ENCODE data around the gene MEIS2.

The MEIS2 gene

DNA sequence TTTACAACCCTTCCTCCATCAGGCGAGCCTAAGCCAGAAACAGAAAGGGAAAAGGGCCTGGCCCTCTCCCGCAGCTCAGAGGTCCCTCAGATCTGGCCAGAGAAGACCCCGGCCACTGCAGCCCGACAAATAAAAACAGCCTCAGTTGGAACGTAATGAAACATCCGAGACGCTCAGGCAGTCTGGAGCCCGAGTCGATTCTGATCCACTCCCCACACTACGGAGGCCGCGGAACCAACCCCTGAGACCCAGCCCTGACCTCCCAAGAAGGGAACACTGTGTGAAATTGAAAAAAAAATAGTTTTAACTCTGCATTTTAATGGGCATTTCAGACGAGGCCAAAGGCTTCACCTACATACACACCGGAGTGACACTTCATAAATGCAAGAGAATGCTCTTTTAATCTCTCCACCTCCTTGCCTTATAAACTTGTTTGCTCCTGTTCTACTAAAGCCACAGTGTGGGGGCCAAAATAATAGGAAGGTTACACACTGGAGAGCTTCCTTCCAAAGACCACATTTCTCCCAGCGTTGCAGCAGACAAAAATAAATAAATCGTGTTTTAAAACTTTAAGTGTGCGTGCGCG, 3.7 kb downstream of the MEIS2 start:
- TF ChIP-seq, protein P1, sequence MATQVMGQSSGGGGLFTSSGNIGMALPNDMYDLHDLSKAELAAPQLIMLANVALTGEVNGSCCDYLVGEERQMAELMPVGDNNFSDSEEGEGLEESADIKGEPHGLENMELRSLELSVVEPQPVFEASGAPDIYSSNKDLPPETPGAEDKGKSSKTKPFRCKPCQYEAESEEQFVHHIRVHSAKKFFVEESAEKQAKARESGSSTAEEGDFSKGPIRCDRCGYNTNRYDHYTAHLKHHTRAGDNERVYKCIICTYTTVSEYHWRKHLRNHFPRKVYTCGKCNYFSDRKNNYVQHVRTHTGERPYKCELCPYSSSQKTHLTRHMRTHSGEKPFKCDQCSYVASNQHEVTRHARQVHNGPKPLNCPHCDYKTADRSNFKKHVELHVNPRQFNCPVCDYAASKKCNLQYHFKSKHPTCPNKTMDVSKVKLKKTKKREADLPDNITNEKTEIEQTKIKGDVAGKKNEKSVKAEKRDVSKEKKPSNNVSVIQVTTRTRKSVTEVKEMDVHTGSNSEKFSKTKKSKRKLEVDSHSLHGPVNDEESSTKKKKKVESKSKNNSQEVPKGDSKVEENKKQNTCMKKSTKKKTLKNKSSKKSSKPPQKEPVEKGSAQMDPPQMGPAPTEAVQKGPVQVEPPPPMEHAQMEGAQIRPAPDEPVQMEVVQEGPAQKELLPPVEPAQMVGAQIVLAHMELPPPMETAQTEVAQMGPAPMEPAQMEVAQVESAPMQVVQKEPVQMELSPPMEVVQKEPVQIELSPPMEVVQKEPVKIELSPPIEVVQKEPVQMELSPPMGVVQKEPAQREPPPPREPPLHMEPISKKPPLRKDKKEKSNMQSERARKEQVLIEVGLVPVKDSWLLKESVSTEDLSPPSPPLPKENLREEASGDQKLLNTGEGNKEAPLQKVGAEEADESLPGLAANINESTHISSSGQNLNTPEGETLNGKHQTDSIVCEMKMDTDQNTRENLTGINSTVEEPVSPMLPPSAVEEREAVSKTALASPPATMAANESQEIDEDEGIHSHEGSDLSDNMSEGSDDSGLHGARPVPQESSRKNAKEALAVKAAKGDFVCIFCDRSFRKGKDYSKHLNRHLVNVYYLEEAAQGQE (IDR thresholded peaks at IDR 0.05; ENCODE audit: low read depth) = no peak
- TF ChIP-seq CEBPB (IDR thresholded peaks at IDR 0.05) = no peak
- no peak for TF ChIP-seq RAD21 (IDR thresholded peaks at IDR 0.05; ENCODE audit: low read depth)
- no peak for TF ChIP-seq EGR1 (IDR thresholded peaks at IDR 0.05)
- TF ChIP-seq TAF1 (IDR thresholded peaks at IDR 0.05; ENCODE audit: low read depth) = no peak
- no peak for TF ChIP-seq NFIC (IDR thresholded peaks at IDR 0.05)
- no peak for TF ChIP-seq TEAD4 (IDR thresholded peaks at IDR 0.05)
- no peak for TF ChIP-seq ZBTB7A (IDR thresholded peaks at IDR 0.05; ENCODE audit: low read depth)
- no peak for TF ChIP-seq EP300 (IDR thresholded peaks at IDR 0.05; ENCODE audit: borderline replicate concordance)
- no peak for TF ChIP-seq CREB1 (IDR thresholded peaks at IDR 0.05; ENCODE audit: low read depth)
- TF ChIP-seq MAX (IDR thresholded peaks at IDR 0.05) = no peak
- TF ChIP-seq FOXM1 (IDR thresholded peaks at IDR 0.05; ENCODE audit: borderline replicate concordance, low read depth) = no peak
- TF ChIP-seq USF1 (IDR thresholded peaks at IDR 0.05) = no peak
- TF ChIP-seq YY1 (IDR thresholded peaks at IDR 0.05; ENCODE audit: low read depth) = no peak
- TF ChIP-seq TCF12 (IDR thresholded peaks at IDR 0.05; ENCODE audit: low read depth) = no peak

GRCh38 chr15:37095770-37096557, 4.4 kb downstream of the MEIS2 start:
- TF ChIP-seq EP300 (IDR thresholded peaks at IDR 0.05; ENCODE audit: borderline replicate concordance) (no peak), TEAD4 (IDR thresholded peaks at IDR 0.05) (no peak), MAX (IDR thresholded peaks at IDR 0.05) (no peak), RAD21 (IDR thresholded peaks at IDR 0.05; ENCODE audit: low read depth) (no peak), ZBTB7A (IDR thresholded peaks at IDR 0.05; ENCODE audit: low read depth) (no peak), USF1 (IDR thresholded peaks at IDR 0.05) (no peak), TCF12 (IDR thresholded peaks at IDR 0.05; ENCODE audit: low read depth) (no peak)

DNA sequence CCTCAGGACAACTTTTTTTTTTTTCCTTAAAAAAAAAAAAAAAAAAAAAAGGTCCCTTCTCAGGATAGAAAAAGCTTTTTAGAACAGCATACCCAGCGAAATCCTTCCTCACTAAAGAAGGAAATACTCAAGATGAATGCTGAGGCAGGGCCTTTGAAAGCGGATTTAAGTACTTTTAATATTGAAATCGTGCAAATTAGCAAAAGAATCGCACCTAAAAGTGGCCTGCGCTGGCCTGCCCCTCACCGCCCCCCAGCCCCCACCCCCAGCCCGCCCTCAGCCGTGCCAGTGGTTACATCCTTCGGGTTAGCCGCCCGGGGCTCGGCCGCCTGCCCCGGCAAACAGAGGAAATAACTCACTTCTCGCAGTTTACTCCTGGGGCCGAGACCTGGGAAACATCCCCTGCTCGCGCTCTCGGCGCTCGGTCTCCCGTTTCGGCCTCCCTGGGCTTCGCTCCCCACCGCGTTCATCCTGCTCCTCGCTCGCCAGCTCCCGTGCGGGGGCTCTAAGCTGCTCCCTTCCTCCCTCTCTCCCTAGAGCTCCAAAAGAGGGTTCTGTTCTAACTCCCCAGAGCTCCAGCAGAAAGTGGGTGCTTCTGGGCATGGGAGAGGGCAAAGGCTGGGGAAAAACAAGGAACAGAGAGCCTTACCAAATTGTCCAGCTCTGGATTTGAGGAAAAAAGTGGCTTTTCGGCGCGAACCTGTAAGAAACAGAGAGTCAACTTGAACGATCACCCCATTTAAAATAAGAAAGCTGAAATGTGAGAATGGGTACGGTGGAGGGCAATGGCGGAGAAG, 5.2 kb downstream of the MEIS2 start:
- TF ChIP-seq TEAD4 (IDR thresholded peaks at IDR 0.05) (no peak), ZBTB7A (IDR thresholded peaks at IDR 0.05; ENCODE audit: low read depth) (no peak), EP300 (IDR thresholded peaks at IDR 0.05; ENCODE audit: borderline replicate concordance) (no peak), EGR1 (IDR thresholded peaks at IDR 0.05) (no peak), USF1 (IDR thresholded peaks at IDR 0.05) (no peak), CEBPB (IDR thresholded peaks at IDR 0.05) (no peak)

- no peak for TF ChIP-seq FOXM1 (IDR thresholded peaks at IDR 0.05; ENCODE audit: borderline replicate concordance, low read depth)
- TF ChIP-seq RAD21 (IDR thresholded peaks at IDR 0.05; ENCODE audit: low read depth) = no peak
- TF ChIP-seq ZBTB7A (IDR thresholded peaks at IDR 0.05; ENCODE audit: low read depth) = no peak
- TF ChIP-seq USF1 (IDR thresholded peaks at IDR 0.05) = no peak
- TF ChIP-seq NFIC (IDR thresholded peaks at IDR 0.05) = no peak
- no peak for TF ChIP-seq TCF12 (IDR thresholded peaks at IDR 0.05; ENCODE audit: low read depth)
- TF ChIP-seq MAX (IDR thresholded peaks at IDR 0.05) = no peak
- TF ChIP-seq TEAD4 (IDR thresholded peaks at IDR 0.05) = no peak
- TF ChIP-seq CEBPB (IDR thresholded peaks at IDR 0.05) = no peak
- no peak for TF ChIP-seq EP300 (IDR thresholded peaks at IDR 0.05; ENCODE audit: borderline replicate concordance)
Observed at GRCh38 chr15:37094333-37094914, 5.9 kb downstream of the MEIS2 start.

DNA sequence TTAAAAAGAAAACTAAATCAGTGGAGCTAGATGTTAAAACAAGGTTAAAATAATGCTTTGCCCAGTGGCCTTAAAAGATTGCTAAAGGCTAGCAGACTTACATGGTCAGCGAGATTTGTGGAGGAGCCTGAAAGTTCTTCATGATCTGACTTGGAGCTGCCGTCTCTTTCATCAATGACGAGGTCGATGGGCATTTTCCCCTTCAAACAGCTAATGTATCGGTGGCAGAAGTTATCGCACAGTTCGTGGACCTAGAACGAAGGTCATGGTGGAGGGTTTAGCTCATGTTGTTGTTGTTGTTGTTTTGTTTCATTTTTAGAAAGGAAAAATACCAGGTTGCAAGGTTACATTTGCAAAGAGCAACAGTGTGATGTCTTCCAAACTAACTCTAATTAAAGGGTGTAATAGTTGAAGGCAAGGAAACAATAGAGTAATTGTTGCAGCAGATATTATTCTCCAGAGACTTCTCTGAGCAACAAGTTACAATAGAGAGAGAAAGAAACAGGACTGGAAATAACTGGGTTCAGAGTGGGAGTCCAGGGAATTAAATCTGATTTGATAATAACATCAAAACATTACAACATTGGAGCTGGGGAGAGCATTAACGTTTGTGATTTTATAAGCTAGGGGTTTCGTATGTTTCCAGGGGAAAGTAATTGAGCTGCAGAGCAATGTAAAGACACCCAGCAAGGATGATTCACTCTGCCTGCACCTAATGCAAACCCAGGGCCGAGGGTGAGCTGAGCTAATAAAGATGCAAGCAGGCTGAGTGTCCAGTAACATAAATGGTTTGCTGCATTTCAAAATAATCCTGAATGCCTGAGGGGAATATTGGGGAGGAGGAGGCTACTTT, 6.6 kb downstream of the MEIS2 start:
- TF ChIP-seq RAD21 (IDR thresholded peaks at IDR 0.05; ENCODE audit: low read depth) (no peak), USF1 (IDR thresholded peaks at IDR 0.05) (no peak), EGR1 (IDR thresholded peaks at IDR 0.05) (no peak), TCF12 (IDR thresholded peaks at IDR 0.05; ENCODE audit: low read depth) (no peak), ZBTB7A (IDR thresholded peaks at IDR 0.05; ENCODE audit: low read depth) (no peak), CREB1 (IDR thresholded peaks at IDR 0.05; ENCODE audit: low read depth) (no peak), TAF1 (IDR thresholded peaks at IDR 0.05; ENCODE audit: low read depth) (no peak), CEBPB (IDR thresholded peaks at IDR 0.05) (no peak), FOXM1 (IDR thresholded peaks at IDR 0.05; ENCODE audit: borderline replicate concordance, low read depth) (no peak), TEAD4 (IDR thresholded peaks at IDR 0.05) (no peak), EP300 (IDR thresholded peaks at IDR 0.05; ENCODE audit: borderline replicate concordance) (no peak), NFIC (IDR thresholded peaks at IDR 0.05) (no peak), YY1 (IDR thresholded peaks at IDR 0.05; ENCODE audit: low read depth) (no peak)
- TF ChIP-seq, protein P1 (IDR thresholded peaks at IDR 0.05; ENCODE audit: low read depth) = no peak

Measured in Ishikawa (cell line).